C4-2B (cell line): ENCODE measurements around the gene ATAD1.

Experiments
- CTCF ChIP-seq: fragments of 450-650 bp; conservative IDR thresholded peaks from 2 replicates; pipeline ENCODE4 v1.5.1; 2017; ENCODE audit warnings: mild to moderate bottlenecking
- ZFX ChIP-seq: fragments of 450-650 bp; IDR thresholded peaks from 2 replicates; pipeline ENCODE4 v1.6.1; 2017

GRCh38 chr10:87827681-87828080 lies 9.7 kb upstream of the ATAD1 start:
- TF ChIP-seq CTCF, result no peak
- no peak for TF ChIP-seq ZFX
